ENCODE results near the gene PPP1R9A. TPM values are rescaled to one million over a fixed set of nuclear protein-coding genes. Genes with fewer than 3 reads are reported as not detected.

Gene PPP1R9A
- total and polyA plus RNA-seq, 7 donors = 1.8 to 51.3 (median 43.5) TPM

- Histone ChIP-seq H3K4me1 (peaks cover 0 to 19% (median 8%) of the 10 kb centered on the region in 4 donors), H3K36me3 (no peaks in the 10 kb centered on the region), H3K27ac (peak overlapping the region in 1 of 4 donors; percentile 35), H3K9me3 (no peaks in the 10 kb centered on the region), H3K4me3 (no peak overlapping the region), H3K27me3 (no peaks in the 10 kb centered on the region)
- 65 to 81% methylated on average over 4 of the region's 4 CpGs for WGBS, 2 donors
- DNase-seq = no peak
- TF ChIP-seq, protein P1, sequence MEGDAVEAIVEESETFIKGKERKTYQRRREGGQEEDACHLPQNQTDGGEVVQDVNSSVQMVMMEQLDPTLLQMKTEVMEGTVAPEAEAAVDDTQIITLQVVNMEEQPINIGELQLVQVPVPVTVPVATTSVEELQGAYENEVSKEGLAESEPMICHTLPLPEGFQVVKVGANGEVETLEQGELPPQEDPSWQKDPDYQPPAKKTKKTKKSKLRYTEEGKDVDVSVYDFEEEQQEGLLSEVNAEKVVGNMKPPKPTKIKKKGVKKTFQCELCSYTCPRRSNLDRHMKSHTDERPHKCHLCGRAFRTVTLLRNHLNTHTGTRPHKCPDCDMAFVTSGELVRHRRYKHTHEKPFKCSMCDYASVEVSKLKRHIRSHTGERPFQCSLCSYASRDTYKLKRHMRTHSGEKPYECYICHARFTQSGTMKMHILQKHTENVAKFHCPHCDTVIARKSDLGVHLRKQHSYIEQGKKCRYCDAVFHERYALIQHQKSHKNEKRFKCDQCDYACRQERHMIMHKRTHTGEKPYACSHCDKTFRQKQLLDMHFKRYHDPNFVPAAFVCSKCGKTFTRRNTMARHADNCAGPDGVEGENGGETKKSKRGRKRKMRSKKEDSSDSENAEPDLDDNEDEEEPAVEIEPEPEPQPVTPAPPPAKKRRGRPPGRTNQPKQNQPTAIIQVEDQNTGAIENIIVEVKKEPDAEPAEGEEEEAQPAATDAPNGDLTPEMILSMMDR (IDR thresholded peaks at IDR 0.05) = no peak
- TF ChIP-seq EP300 (IDR thresholded peaks at IDR 0.05) = no peak
- no peak for TF ChIP-seq POLR2AphosphoS5 (IDR thresholded peaks at IDR 0.05)
- no peak for TF ChIP-seq POLR2A (IDR thresholded peaks at IDR 0.05)
- intact Hi-C loops (cut with DNase I) = no loop called here
Observed at GRCh38 chr7:95011995-95012394, 104.6 kb downstream of the PPP1R9A start.

DNA sequence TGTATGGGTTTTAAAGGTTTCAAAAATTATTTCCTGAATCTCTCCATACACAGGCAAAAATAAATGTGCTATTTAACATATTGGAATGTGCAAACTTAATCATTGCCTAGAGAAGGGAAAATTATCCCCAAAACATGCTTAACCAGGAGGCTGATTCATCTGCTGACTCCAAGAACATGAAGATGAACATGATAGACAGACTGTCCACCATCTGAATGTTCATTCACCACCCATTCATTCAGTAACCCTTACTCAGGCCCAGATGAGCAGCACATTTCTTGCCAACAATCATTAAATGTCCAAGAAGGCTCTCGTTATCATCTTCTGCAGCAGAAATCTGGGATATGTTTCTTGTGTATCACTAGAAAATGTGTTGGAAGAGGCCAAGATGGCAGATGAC is 110.6 kb downstream of the PPP1R9A start:
- Histone ChIP-seq H3K36me3 (no peaks in the 10 kb centered on the region), H3K4me1 (no peaks in the 10 kb centered on the region), H3K27me3 (no peaks in the 10 kb centered on the region), H3K4me3 (no peak overlapping the region), H3K27ac (no peak overlapping the region), H3K9me3 (no peaks in the 10 kb centered on the region)
- intact Hi-C loops (cut with DNase I) = no loop called here
- 83 to 93% methylated on average over 1 of the region's 1 CpG for WGBS, 2 donors
- TF ChIP-seq, protein P1 (IDR thresholded peaks at IDR 0.05) = no peak
- no peak for DNase-seq

DNA sequence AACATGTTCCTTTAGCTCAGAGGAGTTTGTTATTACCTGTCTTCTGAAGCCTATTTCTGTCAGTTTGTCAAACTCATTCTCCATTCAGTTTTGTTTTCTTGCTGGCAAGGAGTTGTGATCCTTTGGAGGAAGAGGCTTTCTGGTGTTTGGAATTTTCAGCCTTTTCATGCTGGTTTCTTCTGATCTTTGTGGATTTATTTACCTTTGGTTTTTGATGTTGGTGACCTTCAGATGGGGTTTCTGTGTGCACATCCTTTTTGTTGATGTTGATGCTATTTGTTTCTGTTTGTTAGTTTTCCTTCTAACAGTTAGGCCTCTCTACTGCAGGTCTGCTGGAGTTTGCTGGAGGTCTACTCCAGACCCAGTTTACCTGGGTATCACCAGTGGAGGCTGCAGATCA is 118.6 kb downstream of the PPP1R9A start:
- intact Hi-C loops (cut with DNase I) = no loop called here
- no peaks in the 10 kb centered on the region for H3K4me1 ChIP-seq
- no peak for DNase-seq
- no peaks in the 10 kb centered on the region for H3K36me3 ChIP-seq
- no peak overlapping the region for H3K4me3 ChIP-seq
- no peaks in the 10 kb centered on the region for H3K27me3 ChIP-seq
- peaks cover 0 to 5% (median 4%) of the 10 kb centered on the region in 4 donors for H3K9me3 ChIP-seq
- TF ChIP-seq, protein P1 (IDR thresholded peaks at IDR 0.05) = no peak
- TF ChIP-seq POLR2AphosphoS5 (IDR thresholded peaks at IDR 0.05) (no peak), POLR2A (IDR thresholded peaks at IDR 0.05) (no peak), EP300 (IDR thresholded peaks at IDR 0.05) (no peak)
- H3K27ac ChIP-seq = no peak overlapping the region

DNA sequence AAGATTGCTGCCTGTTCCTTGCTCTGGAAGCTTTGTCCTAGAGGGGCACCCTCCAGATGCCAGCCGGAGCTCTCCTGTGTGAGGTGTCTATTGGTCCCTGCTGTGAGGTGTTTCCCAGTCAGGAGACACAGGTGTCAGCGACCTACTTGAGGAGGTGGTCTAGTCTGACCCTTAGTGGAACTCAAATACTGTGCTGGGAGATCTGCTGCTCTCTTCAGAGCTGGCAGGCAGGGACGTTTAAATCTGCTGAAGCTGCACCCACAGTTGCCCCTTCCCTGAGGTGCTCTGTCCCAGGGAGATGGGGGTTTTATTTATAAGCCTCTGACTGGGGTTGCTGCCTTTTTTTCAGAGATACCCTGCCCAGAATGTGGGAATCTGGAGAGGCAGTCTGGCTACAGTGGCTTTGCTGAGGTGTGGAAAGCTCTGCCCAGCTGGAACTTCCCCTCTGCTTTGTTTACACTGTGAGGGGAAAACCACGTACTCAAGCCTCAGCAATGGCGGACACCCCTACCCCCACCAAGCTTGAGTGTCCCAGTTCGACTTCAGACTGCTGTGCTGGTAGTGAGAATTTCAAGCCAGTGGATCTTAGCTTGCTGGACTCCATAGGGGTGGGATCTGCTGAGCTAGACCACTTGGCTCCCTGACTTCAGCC is 119.2 kb downstream of the PPP1R9A start:
- TF ChIP-seq, protein P1 (IDR thresholded peaks at IDR 0.05) = no peak
- no peak for TF ChIP-seq EP300 (IDR thresholded peaks at IDR 0.05)
- TF ChIP-seq POLR2A (IDR thresholded peaks at IDR 0.05) = no peak
- TF ChIP-seq POLR2AphosphoS5 (IDR thresholded peaks at IDR 0.05) = no peak
- DNase-seq = no peak
- Histone ChIP-seq H3K9me3 (peaks cover 0 to 5% (median 4%) of the 10 kb centered on the region in 4 donors), H3K27me3 (no peaks in the 10 kb centered on the region), H3K4me1 (no peaks in the 10 kb centered on the region), H3K36me3 (no peaks in the 10 kb centered on the region), H3K27ac (no peak overlapping the region), H3K4me3 (no peak overlapping the region)
- WGBS, 2 donors = 72 to 75% methylated on average over 6 of the region's 6 CpGs
- intact Hi-C loops (cut with DNase I) = no loop called here

Measured in sigmoid colon (tissue), 7 donors.